Hypothalamus (tissue), 51 donors: ENCODE results near the gene PPIF.

Source experiments
- DNase-seq, 51 donors: peaks; one replicate each; lab custom pipeline; 2025; lab: John Stamatoyannopoulos, UW

The PPIF gene

DNA sequence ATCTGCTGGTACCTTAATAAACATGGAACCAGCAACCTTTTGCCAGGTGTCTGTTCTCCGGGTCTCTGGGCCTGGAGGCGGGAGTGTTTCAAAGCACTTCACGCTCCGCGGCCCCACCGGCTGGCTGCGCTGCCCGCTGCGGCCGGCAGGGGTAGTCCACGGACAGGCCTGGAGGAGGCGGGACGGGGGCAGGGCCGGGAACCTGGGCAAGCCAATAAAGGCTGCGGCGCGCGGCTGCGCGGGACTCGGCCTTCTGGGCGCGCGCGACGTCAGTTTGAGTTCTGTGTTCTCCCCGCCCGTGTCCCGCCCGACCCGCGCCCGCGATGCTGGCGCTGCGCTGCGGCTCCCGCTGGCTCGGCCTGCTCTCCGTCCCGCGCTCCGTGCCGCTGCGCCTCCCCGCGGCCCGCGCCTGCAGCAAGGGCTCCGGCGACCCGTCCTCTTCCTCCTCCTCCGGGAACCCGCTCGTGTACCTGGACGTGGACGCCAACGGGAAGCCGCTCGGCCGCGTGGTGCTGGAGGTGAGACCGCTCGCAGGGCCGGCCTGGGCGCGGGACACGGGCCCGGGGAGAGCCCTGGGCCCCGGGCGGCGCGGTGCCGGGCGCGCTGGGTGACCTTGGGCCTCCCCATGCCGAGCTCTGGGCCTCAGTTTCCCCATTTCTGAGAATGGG, at the start of gene PPIF:
Gene PPIF, plus strand, starts transcription at position 244 of the 668 bp plus-strand sequence. Its CDS starts 80 bp downstream, at position 324.
- DNase-seq, result peak; percentile 37 to 98 (median 90)

DNA sequence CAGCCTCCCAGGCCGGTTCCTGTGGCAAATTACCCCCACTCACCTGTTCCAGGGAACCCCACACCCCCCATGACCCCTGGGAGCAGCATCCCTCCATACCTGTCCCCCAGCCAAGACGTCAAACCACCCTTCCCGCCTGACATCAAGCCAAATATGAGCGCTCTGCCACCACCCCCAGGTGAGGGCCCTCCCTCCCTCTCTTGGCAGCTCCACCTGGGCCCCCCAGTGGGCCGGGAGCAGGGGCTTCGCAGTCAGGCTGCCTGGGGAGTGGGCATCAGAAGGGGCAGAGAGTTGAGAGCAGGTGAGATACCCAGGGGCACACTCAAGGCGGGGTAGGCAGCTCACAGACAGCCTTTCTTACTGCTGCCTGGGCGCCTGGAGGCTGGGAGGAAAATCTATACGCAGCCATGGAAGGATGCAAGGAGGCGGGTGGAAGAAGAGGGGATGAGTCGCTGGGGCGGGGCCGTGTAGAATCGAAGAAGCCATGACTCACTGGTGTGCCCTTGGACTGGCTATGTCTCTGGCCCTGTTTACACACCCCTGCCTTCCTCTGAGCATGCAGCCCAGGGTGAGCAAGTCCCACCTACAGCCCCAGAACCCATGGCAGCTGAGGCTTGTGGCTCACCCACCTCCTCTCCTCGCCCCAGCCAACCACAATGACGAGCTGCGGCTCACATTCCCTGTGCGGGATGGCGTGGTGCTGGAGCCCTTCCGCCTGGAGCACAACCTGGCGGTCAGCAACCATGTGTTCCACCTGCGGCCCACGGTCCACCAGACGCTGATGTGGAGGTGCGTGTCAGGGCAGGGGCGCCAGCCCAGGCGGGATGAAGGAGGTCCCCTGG, 48.6 kb upstream of the PPIF start:
- DNase-seq, result peak in 2 of 51 donors; percentile 23 to 75

DNA sequence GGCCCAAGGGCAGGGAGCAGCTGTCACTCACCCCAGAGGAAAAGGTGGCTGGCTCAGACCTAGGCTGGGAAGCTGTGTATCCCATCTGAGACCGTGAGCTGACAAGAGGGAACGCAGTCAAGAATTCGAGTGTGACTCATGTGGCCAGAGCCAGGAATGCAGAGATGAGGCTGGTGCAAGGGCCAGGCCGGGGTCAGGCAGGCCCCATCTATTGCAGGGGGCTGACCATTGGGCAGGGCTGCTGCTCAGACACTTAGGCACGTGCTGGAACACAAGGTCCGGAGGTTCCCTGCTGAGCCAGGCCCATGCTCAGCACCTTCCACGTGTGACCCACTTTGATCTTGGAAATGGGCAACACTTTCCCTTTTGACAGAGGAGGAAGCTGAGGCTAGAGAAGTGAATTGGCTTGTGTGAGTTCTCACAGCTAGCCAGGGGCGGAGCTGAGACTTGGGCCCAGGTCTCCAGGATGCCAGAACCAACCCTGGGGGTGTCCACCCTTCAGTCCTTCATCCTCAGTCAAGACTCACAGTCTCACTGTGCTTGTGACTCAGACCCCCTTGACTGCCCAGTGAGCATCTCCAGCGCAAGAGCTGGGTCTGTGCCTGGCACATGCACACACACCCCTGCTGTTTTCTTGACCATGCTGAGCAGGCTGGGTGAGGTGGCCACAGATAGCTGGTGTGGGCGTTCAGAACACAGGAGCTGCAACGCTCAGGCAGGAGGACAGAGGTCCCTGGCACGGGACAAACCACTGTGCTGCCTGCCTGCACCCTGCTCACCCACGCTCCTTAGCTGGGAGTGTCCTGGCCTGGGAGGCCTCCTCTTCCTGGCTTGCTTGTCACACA, 47.6 kb upstream of the PPIF start:
- no peak for DNase-seq

DNA sequence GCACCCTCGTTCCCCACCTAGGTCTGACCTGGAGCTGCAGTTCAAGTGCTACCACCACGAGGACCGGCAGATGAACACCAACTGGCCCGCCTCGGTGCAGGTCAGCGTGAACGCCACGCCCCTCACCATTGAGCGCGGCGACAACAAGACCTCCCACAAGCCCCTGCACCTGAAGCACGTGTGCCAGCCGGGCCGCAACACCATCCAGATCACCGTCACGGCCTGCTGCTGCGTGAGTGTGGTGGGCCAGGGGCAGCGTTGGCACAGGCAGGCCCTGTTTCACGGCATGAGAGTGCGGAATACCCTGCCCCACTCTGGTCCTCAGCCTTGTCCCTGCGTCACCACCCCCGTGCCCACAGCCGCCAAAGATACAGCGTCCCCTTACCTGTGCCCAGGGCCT, 46.6 kb upstream of the PPIF start:
- DNase-seq, result no peak

DNA sequence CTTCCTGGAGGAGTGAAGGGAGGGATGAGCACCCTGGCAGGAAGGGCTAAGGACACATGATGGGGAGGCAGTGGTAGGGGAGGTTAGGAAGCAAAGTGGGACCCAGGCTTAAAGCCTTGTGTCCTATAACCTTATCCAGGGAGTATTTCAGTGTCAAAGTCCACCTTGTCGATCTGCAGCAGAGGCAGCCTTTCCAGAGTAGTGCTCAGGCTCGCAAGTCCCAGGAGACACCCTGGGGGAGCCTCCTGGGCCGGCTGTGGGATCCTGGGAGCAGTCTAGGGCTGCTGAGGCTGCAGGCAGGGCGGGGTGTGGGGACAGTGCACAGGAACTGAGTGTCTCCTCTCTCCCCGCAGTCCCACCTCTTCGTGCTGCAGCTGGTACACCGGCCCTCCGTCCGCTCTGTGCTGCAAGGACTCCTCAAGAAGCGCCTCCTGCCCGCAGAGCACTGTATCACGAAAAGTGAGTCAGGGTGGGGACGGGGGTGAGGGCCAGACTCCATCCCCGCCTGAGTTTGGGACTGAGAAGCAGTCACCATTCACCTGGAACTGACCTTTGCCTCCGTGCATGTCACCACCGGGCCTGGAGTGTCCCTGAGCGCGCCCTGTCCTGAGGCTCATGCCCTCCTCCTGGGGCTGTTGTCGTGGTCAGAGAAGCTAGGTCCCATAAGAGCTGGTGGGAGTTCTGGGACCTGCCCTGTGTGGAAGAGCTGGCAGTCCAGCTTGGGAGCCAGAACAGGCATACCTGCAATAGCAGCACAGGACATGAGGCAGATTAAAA, 45.3 kb upstream of the PPIF start:
- DNase-seq, result no peak

DNA sequence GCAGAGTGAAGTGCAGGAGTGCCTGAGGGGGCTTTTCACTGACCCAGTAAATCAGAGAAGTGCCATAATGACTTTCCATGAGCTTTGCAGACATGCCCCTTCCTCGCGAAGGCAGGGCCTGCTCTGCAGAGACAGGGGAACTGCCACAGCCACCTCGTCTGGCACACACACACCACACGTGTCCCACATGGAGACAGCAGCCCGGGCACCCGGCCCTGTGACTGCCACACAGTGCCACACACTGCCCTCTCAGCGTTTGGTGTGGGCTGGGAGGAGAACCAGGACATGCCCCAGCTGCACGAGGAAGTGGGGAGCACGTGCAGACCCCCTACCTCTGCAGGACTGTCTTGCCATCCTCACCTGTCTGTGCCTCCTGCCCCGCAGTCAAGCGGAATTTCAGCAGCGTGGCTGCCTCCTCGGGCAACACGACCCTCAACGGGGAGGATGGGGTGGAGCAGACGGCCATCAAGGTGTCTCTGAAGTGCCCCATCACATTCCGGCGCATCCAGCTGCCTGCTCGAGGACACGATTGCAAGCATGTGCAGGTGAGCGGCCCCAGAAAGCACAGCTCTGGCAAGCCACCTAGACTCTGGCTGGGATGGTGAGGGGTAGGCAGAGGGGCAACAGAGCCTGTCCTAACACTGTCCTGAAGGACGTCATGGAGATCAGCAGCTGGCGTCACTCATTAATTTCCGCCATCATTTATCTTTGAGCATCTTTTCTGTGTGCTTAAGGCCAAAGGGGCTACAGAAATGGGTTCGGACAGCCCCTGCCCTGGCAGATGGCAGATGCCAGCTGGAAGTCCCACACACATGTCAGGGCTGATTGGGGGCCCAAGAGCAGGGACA, 43.4 kb upstream of the PPIF start:
- no peak for DNase-seq

DNA sequence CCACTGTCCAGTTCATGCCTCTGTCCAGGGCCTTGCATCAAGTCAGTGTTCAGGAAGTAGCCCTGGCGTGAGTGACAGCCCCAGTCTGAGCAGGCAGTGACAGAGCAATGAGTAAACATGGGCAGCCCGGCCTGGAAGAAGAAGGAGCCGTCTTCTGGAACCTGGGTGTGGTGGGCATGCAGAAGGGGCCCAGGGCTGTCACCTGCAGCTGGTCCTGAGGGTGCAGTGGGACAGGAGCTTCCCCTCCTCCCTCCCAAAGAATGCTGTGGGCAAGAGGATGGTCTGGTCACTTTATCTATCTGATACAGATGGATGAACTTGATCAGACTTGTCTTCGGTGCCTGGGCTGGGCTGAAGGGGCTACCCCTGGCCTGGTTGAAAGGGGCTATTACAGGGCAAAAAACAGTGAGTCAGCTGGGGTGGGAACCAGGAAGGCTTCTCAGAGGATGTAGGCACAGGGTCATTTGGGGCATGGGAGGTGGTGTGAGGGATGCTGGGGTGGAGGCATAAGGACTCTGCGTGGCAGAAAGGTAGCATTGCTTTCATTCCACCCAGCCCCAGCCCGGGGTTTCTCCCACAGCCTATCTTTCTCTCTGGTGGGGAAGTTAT, 42.7 kb upstream of the PPIF start:
- DNase-seq, result no peak

DNA sequence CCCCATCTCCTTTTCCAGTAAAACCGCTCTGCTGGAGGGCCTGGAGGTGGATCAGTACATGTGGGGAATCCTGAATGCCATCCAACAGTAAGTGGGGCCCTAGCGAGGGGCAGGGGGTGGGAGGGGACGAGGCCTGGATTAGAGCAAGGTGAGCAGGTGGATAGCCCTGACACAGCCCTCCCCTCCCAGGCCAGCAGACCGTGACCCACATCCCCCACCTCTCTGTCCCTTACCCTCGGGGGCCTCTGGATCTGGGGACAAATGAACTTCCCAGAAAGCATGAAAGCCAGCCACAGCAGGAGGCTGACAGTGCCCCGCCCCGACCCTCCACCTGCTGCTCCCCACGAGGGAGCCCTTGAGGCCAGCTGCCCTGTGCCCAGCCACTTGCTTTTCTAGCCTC, 41.8 kb upstream of the PPIF start:
- DNase-seq, result no peak

DNA sequence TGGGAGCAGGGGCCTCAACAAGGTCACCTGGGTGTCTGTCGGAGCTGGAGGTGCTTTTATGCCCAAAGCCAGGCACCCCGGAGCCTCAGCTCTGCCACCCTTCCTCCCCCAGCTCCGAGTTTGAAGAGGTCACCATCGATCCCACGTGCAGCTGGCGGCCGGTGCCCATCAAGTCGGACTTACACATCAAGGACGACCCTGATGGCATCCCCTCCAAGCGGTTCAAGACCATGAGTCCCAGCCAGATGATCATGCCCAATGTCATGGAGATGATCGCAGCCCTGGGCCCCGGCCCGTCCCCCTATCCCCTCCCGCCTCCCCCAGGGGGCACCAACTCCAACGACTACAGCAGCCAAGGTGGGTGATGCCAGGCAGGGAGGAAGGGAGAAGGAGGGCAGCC, 41.3 kb upstream of the PPIF start:
- no peak for DNase-seq

DNA sequence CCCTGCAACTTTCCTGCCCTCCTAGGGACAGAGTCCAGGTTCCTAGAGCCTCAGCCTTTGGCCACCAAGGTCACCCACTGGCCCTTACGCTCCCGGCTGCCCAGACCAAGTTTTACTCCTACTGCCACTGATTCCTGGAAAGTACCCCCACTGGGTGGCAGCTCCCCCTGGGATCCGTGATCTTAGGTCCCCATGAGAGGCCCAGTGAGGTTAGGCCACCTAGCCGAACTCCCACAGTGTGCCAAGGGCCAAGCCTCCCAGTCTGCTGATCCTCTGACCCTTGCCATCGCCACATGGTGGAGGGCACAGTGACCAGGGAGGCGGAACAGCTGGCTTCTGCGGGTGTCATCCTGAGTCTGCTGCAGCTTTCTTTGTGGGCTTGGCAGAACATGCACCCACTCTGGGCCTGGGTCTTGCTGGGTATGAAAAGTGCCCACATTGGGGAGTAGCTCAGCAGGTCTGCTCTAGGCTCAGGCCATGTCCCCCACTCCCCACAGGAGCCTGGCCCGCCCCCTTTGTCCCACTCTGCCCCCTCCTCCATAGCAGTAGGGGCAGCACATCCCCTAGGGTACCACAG, 40.5 kb upstream of the PPIF start:
- DNase-seq, result no peak

DNA sequence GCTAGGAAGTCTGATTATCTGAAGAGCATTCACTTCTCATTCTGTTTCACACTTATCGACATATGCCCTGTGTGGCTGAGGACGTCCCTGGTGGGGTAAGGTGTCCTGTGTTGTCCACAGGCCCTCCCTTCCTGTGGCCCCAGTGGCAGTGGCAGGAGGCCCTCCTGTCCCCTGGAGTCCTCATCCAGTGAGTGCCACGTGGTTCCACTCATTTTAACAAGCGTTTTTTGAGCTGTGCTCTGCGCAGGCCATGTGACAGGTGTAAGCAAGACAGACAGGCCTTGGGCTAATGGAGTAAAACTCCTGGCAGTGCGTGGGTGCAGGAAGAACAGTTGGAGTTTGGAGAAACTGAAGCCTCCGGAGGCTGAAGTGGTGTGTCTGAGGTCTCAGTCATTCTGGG, 39.3 kb upstream of the PPIF start:
- no peak for DNase-seq

DNA sequence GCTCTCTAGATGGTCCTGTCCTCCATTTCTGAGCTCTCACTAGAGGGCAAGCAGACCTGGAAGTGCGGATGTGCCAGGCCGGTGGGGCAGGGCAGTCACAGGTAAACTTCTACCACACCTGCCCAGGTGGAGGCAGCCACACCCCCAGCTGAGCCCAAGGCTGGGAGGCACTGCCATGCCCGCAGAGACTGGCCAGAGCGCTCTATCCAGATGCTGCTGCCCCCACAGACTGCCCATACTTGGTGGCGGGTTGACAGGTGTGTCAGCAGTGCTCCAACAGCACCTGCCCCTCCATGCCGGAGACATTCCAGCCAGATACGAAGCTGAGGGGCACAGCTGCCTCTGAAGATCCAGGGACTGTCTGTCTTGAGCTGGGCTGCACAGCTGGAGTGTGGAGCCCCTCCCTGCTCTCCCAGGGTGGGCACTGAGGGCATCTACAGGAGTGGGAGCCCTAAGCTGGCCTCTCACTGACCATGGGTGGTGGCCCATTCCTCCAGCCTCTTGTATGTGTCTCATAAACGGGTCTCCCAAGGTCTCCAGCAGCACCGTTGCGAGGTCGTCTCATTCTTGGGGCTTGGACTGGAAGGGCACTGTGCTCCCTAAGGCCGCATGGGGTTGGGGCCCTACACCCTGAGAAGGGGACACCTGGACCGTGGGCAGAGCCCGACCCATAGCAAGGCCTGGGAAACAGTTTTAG, 38.2 kb upstream of the PPIF start:
- no peak for DNase-seq

DNA sequence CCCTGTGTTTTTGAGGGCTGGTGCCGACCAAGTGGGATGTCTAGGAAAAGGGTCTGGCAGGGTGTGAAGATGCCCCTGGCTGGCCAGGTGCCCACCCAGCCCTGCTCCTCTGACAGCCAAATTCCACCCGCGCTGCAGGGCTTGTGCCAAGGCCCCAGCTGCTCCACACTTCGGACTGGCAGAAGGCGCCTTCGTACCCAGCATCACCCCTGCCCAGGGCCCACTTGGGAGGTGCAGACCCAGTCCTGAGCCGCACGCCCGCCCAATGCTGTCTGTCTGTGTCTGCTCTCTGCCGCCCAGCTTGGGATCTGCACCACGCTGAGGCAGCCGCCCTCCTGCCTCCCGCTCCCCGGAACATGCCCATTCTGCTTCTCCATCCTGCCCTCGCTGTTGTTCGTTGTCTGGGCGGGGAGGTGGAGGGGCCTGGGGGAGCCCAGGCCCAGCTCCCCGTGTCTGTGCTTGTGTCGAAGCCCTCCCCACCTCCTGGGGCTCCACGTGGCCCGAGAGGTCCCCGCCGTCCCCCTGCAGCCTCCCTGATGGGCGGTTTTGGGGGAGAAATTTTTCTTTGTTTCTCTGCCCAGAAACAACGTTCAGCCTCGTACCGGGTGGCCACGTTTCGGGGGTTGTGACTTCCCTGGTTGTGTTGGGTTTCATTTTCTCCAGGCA, 36.9 kb upstream of the PPIF start:
- DNase-seq, result peak in 7 of 51 donors; percentile 28 to 58 (median 42)

DNA sequence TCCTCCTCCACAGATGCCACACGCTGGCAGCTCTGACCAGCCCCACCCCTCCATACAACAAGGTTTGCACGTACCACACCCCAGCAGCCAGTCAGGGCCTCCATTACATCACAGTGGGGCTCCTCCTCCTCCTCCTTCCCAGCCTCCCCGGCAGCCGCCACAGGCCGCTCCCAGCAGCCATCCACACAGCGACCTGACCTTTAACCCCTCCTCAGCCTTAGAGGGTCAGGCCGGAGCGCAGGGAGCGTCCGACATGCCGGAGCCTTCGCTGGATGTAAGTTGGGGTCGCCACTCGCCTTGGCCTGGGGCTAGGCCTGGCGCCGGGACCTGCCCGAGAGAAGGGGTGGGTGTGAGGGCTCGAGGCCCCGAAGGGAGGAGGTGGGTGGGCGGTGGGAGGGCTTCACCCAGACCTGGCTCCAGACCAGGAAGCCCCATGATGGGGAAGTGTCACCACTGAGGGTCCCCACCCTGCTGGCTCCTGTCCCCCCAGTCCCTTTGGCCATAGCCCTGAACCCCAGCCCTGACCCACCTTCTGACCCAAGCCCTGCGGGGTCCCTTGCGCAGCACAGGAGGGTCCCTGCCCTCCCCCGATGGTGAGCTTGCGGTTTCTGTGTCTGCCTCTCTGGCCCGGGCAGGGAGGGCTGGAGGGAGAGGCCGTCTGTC, 36.2 kb upstream of the PPIF start:
- peak in 6 of 51 donors; percentile 23 to 61 (median 36) for DNase-seq

DNA sequence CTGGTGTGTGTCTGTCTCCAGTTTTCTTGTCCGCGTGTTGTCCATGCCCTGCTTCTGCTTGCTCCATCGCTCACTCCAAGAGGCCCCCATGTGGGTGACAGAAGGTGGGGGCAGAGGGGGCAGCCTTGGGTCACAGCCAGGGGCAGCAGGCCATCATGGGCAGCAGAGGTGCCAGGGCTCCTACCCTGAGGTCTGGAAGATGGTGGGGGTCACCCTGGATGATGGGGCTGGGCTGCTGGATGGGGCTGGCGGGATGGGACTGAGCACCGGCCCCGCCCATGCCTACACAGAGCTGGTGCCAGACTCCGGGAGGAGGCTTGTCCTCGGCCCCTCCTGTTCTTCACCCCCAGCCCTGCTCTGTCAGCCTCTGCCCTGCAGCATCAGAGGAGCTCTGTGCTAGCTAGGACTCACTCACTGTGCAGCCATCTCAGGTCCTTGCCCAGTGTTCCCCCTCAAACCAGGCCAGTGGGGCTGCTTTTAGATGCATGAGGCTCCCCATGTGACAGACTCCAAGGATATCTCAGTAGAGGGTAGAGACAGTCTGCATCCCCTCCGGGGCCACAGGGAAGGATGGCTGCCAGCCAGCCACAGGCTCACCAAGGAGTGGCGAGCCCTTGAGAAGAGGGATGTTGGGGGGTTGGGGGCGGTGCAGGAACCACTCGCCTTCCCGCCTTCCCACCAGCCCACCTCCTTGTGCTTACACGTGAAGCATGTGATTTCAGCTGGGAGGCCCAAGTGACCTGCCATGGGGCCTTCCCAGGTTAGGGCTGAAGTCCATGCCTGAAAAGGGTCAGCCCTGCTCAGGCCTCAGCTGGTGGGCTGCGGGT, 35.5 kb upstream of the PPIF start:
- DNase-seq, result peak in 13 of 51 donors; percentile 27 to 67 (median 41)

DNA sequence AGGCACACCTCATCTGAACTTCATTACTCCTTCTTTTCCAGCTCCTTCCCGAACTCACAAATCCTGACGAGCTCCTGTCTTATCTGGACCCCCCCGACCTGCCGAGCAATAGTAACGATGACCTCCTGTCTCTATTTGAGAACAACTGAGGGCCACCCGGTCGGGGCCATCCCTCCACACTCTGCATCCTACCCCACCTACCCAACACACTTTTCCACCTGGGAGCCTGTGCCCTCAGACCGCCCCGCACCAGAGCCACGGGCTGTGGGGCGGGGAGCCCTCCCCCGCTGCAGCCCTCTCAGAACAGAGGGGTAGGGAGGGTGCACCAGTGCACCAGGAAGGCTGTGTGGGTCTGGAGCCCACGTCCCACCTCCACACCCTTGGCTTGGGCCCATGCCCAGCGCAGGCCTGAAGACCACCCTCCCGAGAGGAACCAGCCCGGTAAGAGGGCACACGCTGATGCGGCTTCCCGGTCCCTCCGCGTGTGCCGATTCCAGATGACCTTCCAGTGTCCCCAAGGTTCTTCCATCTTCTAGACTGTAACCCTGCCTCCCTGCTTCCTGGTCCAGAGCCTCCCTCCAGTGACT, 34.6 kb upstream of the PPIF start:
- no peak for DNase-seq
